Limb (tissue), 2 donors: ENCODE measurements around the gene FAM168B.
"Not testable (repeated sequence)": the region's sequence is repeated elsewhere in the genome, so short reads cannot be mapped to it uniquely, and the experiment has no call there.

Source experiments
- DNase-seq, 2 donors: peaks; one replicate each; pipeline ENCODE4 v3.0.0-alpha.2; 2016; ENCODE audit errors: extremely low spot score in 2 of 2

FAM168B gene, protein sequence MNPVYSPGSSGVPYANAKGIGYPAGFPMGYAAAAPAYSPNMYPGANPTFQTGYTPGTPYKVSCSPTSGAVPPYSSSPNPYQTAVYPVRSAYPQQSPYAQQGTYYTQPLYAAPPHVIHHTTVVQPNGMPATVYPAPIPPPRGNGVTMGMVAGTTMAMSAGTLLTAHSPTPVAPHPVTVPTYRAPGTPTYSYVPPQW

DNA sequence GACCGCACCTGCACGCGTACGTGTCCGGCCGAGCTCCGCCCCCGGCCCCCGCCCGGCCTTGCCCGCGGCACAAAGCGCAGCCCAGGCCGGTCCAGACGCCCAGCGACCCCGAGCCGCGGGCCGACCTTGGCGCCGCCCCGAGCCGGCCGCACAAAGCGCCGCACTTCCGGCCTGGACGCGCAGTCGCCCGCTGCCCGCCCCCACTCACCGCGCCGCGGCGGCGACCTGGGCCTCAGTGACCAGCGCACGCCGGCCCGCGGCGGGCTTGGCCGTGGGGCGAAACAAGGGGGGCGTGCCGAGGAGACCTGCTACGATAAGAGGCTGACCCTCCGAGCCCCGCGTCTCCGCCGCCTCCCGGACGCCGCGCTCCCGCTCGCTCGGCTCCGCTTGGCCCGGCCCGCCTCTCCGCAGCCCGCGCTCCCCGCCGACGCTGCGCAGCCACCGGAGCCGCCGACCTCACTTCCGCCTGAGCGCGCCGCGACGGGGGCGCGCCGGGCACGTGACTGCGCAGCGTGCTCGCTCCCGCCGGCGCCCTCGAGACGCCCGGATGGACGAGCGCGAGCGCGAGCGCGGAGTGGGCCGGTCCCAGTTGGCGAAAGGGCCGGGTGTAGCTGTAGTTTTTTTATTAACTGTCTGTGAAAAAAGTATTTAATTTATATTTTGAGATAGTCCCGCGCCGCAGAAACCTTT, at the start of gene FAM168B:
Gene FAM168B (minus strand): TSS at position 455 of the 690 bp plus-strand sequence. CDS start 10,814 bp downstream, outside the sequence.
- DNase-seq: peak; percentile 90 to 95

DNA sequence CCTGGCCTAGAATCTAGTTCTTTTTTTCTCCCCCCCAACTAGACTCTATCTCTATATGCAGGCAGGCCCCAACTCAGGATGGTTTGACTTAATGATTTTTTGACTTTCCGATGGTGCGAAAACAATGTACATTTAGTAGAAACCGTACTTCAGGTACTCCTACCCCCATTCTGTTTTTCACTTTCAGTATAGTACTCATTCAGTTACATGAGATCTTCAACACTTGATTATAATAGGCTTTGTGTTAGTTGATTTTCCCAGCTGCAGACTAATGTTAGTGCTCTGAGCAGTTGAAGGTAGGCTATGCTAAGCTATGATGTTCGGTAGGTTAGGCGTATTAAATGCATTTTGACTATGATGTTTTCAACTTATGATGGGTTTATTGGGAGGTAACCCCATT, 49.6 kb upstream of the FAM168B start:
- no peak for DNase-seq

DNA sequence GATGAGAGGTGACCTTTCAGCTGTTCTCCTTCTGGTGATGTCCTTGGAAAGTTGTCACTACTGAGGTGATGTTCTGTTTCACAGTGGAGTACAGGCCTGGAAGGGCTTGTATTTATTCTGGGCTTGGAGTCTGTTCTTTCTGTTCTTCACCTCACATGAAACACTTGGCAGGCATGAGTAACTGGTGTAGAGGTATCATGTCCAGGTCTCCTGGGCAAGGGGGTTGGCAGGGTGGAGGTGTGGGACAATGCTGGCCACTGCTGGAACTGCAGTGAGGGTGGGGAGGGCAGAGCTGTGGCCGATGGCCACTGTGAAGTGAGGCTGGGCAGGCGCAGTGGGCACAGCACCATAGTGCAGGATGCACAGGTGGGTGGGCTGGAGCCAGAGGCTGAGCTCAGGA, 47.3 kb upstream of the FAM168B start:
- no peak for DNase-seq

DNA sequence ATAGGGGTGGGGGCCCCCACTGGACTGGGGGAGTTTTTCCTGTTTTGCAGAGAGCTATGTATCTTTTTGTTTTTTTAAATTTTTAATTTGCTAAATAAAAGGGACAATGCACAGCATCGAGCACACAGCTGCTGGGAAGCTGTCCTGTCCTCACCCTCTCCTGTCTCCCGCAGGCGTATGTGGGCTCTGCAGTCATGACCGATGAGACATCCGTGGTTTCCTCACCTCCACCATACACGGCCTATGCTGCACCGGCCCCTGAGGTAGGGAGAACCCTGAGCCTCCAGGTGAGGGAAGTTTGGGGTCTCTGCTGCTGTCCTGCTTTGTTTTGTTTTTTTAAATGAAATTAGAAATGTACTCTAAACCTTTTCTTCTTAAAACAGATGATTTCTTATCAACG, 39.5 kb upstream of the FAM168B start:
- no peak for DNase-seq

DNA sequence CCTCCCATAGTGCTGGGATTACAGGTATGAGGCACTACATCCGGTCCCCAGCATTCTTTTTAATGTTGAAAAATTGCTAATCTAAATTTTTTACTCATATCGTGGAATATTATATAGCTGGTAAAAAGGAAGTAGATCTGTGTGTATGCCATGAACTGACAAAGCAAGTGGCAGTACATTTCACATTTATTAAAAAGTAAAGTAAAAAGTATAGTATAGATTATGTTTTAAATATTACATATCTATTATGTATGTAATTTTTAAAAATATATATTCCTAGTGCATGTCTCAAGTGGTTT, 37.0 kb upstream of the FAM168B start:
- no peak for DNase-seq

DNA sequence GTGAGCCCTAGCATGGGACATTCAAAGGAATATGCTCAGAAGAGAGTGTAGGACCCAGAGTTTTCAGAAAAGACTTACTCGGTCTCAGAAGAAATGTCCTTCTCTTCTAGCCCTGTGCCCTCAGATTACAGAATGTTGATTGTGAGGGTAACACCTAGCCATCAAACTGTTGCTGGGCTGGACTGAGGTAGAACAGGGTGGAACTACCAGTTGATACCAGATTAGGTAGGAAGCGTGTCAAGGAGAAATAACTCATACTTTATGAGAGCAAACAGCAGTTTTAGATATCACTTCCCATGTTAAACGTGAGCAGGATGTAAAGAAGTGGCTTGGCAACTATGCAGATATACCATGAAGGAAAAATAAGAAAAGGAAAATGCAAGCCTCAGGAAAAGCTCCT, 34.7 kb upstream of the FAM168B start:
- no peak for DNase-seq

DNA sequence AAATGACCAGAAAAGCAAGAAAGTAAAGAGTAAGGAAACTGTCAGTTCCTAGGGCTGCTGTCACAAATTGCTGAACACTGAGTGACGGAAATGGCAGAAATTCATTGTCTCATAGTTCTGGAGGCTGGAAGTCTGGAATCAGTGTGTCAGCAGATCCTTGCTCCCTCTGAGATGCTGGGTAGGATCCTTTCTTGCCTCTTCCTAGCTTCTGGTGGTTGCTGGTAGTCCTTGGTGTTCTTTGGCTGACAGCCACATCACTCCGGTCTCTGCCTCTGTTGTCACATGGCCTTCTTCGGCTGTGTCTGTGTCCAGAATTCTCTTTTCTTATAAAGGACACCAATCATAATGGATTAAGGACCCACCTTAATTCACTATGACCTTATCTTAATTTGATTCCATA, 33.8 kb upstream of the FAM168B start:
- DNase-seq: no peak

DNA sequence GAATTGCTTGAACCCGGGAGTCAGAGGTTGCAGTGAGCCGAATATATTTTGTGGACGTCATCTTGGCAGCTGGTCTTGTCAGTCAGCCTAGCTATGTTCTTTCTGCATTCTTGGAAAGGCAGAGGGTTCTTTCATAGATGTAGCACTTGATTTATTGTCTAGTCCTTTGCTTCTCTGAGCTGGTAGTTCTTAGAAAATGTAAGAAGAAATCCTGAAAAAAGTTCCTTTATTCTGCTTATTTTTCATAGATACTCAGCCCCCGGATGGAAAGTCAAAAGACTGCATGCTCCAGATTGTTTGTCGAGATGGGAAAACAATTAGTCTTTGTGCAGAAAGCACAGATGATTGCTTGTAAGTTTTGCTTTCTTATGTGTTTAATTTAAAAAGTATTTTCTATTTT, 33.2 kb upstream of the FAM168B start:
- peak in 1 of 2 donors; percentile 29 for DNase-seq

DNA sequence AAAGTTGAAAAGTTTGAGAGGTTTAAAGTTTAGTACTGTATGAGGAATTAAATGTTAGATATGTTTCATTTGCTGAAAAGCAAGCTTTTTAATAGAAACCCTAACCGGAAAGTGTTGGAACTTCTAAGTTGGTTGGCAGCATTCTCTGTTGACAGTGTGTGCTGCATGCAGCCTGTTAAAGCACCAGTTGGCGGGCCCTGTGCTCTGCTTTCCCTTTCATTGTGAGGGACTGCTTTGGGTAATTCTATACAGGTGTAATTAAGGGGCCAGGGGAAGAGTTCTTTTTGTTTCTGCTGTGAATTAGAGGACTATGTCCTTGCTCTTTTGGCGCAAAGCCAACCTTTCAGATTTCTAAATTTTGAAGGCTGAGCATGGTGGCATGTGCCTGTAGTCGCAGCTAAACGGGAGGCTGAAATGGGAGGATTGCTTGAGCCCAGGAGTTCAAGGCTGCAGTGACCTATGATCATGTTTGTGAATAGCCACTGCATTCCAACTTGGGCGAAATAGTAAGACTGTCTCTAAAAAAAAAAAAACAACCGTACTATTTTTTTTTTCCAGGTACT, 32.0 kb upstream of the FAM168B start:
- DNase-seq: peak in 1 of 2 donors; percentile 6

DNA sequence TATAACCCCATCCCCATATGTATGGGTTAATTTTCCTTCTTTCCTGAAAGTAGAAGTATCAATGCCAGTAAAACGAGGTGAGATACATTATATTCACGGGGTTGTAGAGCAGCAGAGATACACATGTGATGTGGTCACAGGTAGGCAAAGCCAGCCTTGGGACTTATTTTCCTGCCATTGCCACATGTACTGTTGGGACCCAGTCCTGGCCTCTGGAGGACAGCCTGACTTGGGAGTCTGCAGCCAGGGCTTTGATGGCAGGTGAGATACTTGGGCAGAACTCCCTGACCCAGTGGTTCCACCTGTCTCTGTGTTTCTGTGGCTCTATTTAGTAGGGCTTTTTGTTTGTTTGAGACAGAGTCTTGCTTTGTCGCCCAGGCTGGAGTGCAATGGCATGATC, 29.9 kb upstream of the FAM168B start:
- DNase-seq: no peak

DNA sequence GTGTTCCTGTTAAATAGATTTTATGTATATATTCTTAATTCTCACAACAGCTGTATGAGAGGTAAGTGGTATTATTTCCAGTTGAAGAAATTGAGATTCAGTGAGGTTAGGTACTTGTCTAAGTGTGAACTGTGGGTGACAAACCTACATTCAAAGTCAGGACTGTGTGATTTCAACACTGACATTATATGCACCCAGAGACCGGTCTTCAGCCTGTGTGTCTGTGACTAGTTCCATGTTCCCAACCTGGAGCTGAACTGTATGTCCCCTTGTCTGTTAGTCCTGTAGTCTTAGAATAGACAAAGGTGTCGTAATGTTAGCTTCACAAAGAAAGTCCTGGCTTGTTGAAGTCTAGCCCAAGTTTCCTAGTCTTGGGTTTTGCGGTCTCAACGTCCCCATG, 29.2 kb upstream of the FAM168B start:
- no peak for DNase-seq

DNA sequence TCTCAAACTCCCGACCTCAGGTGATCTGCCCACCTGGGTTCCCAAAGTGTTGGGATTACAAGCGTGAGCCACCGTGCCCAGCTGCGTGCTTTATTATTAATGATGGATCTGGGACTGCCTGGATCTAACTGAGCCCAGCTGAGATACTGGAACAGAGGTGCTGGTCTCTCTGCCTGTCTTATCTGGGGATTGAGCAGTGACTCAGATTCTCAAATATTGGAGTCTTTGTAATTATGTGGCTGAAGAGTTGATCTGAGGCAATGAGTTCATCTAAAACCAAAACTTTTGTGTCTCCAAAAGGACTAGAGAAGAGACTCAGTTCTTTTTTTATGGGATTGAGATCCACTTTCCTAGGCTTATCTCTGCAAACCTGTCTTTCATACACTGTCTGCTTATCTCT, 28.2 kb upstream of the FAM168B start:
- no peak for DNase-seq

DNA sequence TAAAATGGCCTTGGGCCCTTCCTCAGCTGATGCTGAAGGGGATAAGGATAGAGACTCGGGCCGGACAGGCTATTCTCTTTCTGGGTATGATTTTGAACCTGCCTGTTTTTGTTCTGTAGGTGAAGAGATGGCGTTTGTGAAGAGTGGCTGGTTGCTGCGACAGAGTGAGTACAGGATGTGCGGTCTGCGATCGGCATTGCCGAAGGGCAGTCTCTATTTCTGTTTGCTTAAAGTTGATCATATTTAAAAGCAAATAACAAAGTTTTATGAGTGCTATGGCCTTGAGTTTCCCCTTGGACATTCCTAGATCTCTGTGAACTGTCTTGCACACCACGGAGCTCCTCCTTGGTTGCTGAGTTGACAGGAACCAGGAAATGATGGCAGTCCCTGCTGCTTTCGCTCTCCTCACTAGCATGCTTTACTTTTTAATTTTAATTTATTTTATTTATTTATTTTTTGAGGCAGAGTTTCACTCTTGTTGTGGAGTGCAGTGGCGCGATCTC, 27.6 kb upstream of the FAM168B start:
- no peak for DNase-seq

DNA sequence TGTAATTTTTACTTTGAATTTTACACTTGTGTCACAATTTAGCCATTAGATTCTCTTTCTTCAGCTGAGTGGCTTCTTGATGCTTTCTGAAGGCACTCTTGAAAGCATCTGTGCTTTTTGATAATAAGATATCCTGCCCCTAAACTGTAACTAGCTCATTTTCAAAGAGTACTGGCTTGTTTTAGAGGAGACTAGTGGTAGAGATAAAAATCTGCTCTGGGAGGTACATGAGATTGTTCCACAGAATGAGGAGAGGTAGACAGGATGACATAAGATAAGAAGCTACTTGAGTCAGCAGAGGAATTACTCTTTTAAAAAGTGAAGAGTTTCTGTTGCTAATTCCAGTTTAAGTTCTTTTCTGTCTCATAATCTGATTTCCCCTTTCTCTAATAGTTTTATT, 22.5 kb upstream of the FAM168B start:
- no peak for DNase-seq

DNA sequence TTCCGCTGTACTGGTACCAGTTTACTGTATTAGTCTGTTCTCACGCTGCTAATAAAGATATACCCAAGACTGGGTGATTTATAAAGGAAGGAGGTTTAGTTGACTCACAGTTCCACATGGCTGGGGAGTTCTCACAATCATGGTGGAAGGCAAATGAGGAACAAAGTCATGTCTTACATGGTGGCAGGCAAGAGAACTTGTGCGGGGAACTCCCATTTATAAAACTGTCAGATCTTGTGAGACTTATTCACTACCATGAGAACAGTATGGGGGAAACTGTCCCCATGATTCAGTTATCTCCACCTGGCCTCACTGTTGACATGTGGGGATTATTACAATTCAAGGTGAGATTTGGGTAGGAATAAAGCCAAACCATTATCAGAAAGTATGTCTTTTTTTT, 21.7 kb upstream of the FAM168B start:
- not testable (repeated sequence) for DNase-seq

DNA sequence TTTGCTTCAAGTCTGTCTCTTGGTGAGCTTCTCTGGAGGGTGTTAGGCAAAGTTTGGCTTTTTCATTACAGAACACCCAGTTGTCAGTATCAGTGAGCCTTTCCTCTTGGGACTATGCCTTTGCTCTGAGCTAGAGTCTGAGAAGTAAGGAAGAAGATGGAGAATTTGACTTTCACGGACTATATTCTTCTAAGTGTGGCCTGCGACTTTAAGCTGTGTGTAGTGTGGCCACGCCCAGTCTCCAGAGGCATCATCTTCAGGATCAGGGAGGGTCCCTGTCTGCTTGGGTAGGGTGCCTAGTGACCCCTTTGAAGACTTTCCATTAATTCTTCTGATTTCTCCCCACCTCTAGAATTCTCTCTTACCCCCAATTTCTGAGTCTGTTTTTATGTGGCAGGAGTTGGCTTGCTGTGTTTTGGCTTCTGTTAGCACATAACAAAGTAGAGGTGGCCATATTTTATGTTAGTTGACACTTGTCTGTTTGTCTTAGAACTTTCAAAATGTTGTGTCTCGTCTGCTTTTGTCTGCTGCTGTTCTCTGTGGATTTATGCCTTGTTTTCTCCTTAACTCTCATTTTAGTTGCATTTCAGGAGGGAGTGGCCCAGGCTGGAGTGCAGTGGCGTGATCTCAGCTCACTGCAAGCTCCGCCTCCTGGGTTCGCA, 20.4 kb upstream of the FAM168B start:
- DNase-seq: no peak

DNA sequence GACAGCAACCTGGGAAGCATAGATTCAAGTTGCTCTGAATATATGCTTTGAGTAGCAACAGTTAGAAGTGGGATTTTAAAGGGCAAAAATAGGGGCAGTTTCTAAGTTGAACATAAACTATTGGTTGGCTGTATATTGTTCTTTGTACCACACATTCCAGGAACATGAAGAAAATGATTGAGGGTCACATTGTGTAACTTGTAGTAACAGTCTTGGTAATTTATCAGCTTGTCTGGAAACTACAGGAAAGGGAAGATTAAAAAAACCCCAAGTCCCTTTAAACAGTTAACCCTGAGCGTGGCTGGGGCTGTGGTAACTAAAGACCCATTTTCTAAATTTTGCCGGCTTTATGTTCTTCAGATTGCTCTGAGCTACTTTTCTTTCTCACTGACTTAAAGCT, 19.3 kb upstream of the FAM168B start:
- no peak for DNase-seq

DNA sequence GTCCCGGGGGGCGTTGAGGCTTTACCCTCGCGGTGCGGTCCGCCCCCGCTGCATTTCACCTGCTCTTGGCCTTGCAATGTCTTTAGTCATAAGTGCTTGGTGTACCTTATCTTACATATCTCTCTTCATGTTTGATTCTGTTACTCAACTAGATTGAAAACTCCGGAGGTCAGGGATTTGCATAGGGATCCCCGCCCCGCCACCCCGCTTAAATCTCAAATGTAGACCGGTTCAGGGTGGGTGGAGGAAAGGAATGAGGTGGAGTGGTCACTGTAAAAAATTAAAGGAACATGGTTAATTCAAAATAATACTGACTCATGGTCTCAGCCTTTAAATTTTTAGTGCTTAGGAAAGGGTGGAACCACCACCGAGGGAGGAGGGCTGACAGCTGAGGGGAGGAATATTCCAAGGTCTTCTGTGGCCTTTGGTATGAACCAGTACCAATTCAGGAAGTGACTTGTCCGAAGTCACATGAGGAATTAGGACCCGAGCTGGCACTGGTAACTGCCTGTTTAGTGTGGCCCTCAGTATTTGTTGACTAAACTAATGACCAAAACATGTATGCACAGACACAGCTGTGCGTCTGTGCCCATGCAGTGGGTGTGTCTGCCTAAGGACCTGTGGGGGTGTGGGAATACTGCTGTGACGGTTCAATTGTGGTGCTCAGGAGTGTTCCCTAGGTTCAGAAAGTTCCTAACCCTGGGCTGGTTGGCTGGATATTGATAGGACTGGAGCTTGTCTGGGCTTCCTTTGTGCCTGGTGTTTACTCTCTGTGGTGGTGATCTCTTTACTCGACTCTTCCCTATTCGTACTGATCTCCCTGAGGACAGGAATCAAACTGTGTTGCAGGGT, 12.9 kb upstream of the FAM168B start:
- peak in 1 of 2 donors; percentile 13 for DNase-seq

DNA sequence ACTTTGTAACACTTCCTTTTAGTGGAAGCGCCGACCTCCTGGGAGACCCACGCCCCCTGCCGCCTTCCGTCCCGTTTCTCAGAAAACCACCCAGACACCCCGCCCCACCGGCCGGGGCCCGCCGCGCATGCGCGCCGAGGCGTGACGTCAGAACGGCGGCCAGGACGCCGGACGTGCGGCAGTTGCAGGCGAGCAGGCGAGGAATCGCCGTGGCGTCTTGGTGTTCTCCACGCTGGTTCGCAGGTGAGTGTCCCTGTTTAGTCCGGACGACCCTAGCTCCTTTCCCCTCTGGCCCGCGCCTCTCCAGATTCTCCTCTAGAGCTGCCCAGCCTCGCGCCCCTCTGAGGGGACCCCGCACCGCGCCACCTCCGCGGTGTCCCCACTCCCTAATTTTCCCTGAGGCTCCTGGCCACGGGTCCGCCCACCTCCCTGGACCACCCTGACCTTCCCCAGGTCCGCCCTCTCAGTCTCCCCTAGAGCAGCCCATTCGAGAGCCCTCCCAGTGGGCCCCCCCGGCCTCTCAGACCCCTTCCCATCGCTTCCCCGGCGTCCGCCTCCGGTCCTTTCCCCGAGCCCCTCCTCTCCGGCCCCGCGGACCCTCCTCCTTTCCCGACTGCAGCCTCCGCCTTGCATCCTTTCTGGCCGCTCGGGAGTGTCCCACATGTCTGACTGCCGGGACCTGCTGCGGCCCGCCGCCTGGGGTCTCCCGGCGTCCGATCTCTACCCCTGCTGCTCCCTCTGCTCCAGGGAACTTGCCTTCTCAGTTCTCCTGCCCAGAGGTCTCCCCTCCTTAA, 12.1 kb upstream of the FAM168B start, which contains the start of gene PLEKHB2:
Gene PLEKHB2 (plus strand): TSS at position 181 of the 794 bp plus-strand sequence. CDS start 15,606 bp downstream, outside the sequence.
- peak; percentile 91 to 98 for DNase-seq

DNA sequence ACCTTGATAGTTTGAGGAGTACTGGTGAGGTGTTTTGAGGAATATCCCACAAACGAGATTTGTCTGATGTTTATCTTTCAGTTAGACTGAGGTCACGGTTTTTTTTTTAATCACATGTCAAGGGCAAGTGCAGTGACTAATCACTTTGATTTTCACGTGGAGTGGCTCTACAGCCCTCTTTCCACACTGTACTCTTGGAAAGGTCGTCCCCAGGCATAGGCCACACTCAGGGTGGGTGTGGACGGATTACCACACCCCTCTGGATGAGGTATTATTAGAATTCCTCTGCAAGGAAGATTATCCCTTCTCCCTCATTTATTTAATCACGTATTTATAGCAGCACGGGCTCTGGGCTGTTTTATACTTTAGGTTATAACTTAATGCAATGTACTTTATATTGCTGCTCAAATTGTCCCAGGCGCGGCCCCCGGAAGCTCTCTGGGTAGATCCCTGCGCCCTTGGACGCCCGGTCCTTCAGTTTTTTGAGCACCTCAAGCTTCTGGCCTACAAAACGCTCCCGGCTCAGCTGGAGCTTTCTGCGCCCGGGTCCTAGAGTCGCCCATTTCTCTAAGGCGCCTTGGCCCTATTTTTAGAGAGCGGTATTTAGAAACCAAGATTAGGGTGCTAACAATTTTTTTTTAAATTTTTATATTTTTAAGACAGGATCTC, 11.4 kb upstream of the FAM168B start:
- no peak for DNase-seq
